ENCODE measurements around the gene TBX19. TPM values are rescaled to one million over a fixed set of nuclear protein-coding genes. Genes with fewer than 3 reads are reported as not detected.

The TBX19 gene
- total and polyA plus RNA-seq, 10 of the 15 experiments (the other 5 are each of a cell fraction or from before 2014, with no cell fraction given): 0.13 to 6.9 (median 1.2) TPM

DNA sequence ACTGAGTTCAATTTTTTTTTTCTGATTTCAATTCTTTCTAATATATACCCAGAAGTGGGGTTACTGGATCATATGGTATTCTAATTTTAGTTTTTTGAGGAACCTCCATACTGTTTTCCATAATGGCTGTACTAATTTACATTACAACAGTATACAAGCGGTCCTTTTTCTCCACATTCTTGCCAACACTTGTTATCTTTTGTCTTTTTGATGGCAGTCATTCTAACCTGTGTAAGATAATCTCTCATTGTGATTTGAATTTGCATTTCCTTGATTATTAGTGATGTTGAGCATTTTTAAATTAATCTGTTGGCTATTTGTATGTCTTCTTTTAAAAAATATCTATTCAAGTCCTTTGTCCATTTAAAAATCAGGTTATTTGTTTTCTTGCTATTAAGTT, 21.1 kb upstream of the TBX19 start (continued):
- TF ChIP-seq, protein P1, sequence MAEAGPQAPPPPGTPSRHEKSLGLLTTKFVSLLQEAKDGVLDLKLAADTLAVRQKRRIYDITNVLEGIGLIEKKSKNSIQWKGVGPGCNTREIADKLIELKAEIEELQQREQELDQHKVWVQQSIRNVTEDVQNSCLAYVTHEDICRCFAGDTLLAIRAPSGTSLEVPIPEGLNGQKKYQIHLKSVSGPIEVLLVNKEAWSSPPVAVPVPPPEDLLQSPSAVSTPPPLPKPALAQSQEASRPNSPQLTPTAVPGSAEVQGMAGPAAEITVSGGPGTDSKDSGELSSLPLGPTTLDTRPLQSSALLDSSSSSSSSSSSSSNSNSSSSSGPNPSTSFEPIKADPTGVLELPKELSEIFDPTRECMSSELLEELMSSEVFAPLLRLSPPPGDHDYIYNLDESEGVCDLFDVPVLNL (IDR thresholded peaks at IDR 0.05; ENCODE audit: low read depth, low read length): no peak
- TF ChIP-seq MEF2A (IDR thresholded peaks at IDR 0.05; ENCODE audit: insufficient read depth, low read depth, low read length): no peak
- TF ChIP-seq PAX8 (IDR thresholded peaks at IDR 0.05): no peak
- no peak for TF ChIP-seq POLR2A (IDR thresholded peaks at IDR 0.05; ENCODE audit: low read depth, low read length)
- no peak for TF ChIP-seq FOXK2 (IDR thresholded peaks at IDR 0.05)
- TF ChIP-seq CHD1 (IDR thresholded peaks at IDR 0.05; ENCODE audit: low read depth, low read length): no peak

DNA sequence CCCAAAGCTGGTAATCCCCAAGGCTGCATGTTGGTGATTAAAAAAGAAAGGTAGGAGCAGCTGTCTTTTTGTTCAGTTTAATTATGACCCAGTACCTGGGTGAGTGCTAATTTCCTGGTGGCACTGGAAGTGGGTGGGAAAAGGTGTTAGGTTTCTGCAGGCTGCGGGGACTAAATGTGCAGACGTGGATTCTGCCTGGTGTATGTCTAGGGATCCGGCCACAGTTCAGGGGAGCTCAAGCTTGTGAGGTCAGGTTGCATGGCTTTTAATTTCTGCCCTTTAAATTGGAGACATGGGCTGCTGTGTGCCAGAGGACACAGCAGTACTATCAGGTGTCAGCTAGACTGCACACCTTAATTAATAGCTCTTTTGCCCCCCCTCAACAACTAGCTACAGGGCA, 20.3 kb upstream of the TBX19 start:
- in situ Hi-C loops (cut with MboI) (no loop called here), intact Hi-C loops (cut with micrococcal nuclease; ENCODE audit: unreplicated experiment) (no loop called here)
- FAIRE-seq: no peak
- ATAC-seq: no peak
- no peaks in the 10 kb centered on the region for H4K20me1 ChIP-seq (ENCODE audit: control insufficient read depth, insufficient read depth)
- H3K79me2 ChIP-seq (ENCODE audit: control insufficient read depth, insufficient read depth, low read length): peaks cover 2% of the 10 kb centered on the region; the same call in 1 of the 2 replicates
- WGBS (ENCODE audit: insufficient coverage, insufficient replicate concordance, low lambda C conversion rate, missing lambda C conversion rate): 100% methylated on average over 3 of the region's 3 CpGs
- H3K4me1 ChIP-seq (ENCODE audit: control insufficient read depth, insufficient read depth, low read length): no peaks in the 10 kb centered on the region
- ChIA-PET POLR2A (no interaction called here), SMC1A (ENCODE audit: uncharacterized antibody, unreplicated experiment) (no interaction called here), RAD21 (ENCODE audit: unreplicated experiment) (no interaction called here), CTCF (no interaction called here)
- no peak overlapping the region for H3K4me3 ChIP-seq
- H3K4me2 ChIP-seq (ENCODE audit: control insufficient read depth, insufficient read depth): no peak overlapping the region
- no TSS peak for BruUV-seq (replicated peaks)
- TF ChIP-seq ASH2L (IDR thresholded peaks at IDR 0.05; ENCODE audit: borderline replicate concordance, low read depth): no peak
- TF ChIP-seq POLR2AphosphoS5 (IDR thresholded peaks at IDR 0.05; ENCODE audit: low read length): no peak
- no peak for TF ChIP-seq ZSCAN29 (IDR thresholded peaks at IDR 0.05)
- no peak for TF ChIP-seq NBN (IDR thresholded peaks at IDR 0.05)
- no peak for TF ChIP-seq BRCA1 (IDR thresholded peaks at IDR 0.05; ENCODE audit: low read depth, low read length)
- no peak for TF ChIP-seq JUNB (IDR thresholded peaks at IDR 0.05)
- TF ChIP-seq, protein P2, sequence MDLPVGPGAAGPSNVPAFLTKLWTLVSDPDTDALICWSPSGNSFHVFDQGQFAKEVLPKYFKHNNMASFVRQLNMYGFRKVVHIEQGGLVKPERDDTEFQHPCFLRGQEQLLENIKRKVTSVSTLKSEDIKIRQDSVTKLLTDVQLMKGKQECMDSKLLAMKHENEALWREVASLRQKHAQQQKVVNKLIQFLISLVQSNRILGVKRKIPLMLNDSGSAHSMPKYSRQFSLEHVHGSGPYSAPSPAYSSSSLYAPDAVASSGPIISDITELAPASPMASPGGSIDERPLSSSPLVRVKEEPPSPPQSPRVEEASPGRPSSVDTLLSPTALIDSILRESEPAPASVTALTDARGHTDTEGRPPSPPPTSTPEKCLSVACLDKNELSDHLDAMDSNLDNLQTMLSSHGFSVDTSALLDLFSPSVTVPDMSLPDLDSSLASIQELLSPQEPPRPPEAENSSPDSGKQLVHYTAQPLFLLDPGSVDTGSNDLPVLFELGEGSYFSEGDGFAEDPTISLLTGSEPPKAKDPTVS (IDR thresholded peaks at IDR 0.05; ENCODE audit: low read depth, low read length): no peak
- TF ChIP-seq EED (IDR thresholded peaks at IDR 0.05; ENCODE audit: low read depth): no peak
- TF ChIP-seq E4F1 (IDR thresholded peaks at IDR 0.05; ENCODE audit: borderline replicate concordance, partially characterized antibody): no peak
- TF ChIP-seq ETV6 (conservative IDR thresholded peaks at IDR 0.05 in 1 of 2, IDR thresholded peaks at IDR 0.05 in 1 of 2; ENCODE audit: borderline replicate concordance in 1 of 2, low read depth in 1 of 2): no peak
- no peak for TF ChIP-seq TCF7 (IDR thresholded peaks at IDR 0.05; ENCODE audit: borderline replicate concordance)
- TF ChIP-seq KLF5 (IDR thresholded peaks at IDR 0.05; ENCODE audit: partially characterized antibody): no peak
- no peak for TF ChIP-seq RBBP5 (conservative IDR thresholded peaks at IDR 0.05)
- no peak overlapping the region for H3K27ac ChIP-seq (ENCODE audit: control insufficient read depth, insufficient read depth)
- H3K27me3 ChIP-seq (replicated peaks in 1 of 2; ENCODE audit: control insufficient read depth in 2 of 2, insufficient read depth in 2 of 2, low read length in 1 of 2): no peaks in the 10 kb centered on the region
- peaks cover 9% of the 10 kb centered on the region; the same call in 2 of the 3 replicates for H3K9me3 ChIP-seq (replicated peaks; ENCODE audit: control insufficient read depth, insufficient read depth, low read length)
- no peak overlapping the region for H2AFZ ChIP-seq (ENCODE audit: control insufficient read depth, low read depth, low read length)
- DNase-seq (ENCODE audit: low read depth, low spot score): no peak
- peaks cover 0 to 2% of the 10 kb centered on the region in 2 experiments; a peak in 2 of 4 replicates for H3K36me3 ChIP-seq (ENCODE audit: control insufficient read depth in 2 of 2, insufficient read depth in 2 of 2, low read length in 1 of 2)
- no peak overlapping the region for H3K9ac ChIP-seq (ENCODE audit: control insufficient read depth, insufficient read depth, low read length)
